GM18519 (cell line): ENCODE measurements around the gene FAM13C.

Experiments used
- ATAC-seq: cut with Tn5 transposase; IDR thresholded peaks from one replicate; pipeline ENCODE4 v1.9.1; 2021; ENCODE audit warnings: mild to moderate bottlenecking, moderate library complexity; ENCODE audit not compliant: unreplicated experiment, low FRiP score

FAM13C gene

GRCh38 chr10:59362959-59363381 lies 621 bp upstream of the FAM13C start:
- ATAC-seq = no peak

- no peak for ATAC-seq
Measured at GRCh38 chr10:59361663-59362143, 646 bp downstream of the FAM13C start.

- no peak for ATAC-seq
Measured at GRCh38 chr10:59360605-59361405, 1.5 kb downstream of the FAM13C start.

DNA sequence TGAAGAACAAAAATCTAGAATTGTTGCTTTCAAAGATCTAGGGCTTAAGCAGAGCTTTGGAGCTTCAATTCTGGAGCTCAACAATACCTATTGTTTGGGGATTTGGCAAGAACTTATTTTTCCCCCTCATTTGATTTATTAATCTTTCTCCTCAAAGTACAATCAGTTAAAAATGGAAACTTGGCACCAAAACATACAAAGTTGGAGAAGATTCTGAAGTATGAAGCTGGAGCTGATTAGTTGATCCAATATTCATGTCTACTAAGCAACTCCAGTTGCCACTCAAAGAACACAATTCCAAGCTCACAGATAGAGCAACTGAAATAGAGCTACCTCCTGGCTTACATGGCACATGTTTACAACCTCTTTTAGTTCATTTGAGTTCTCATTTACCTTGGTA lies 3.8 kb downstream of the FAM13C start:
- no peak for ATAC-seq

GRCh38 chr10:59354434-59354833 lies 7.9 kb downstream of the FAM13C start:
- ATAC-seq = no peak

DNA sequence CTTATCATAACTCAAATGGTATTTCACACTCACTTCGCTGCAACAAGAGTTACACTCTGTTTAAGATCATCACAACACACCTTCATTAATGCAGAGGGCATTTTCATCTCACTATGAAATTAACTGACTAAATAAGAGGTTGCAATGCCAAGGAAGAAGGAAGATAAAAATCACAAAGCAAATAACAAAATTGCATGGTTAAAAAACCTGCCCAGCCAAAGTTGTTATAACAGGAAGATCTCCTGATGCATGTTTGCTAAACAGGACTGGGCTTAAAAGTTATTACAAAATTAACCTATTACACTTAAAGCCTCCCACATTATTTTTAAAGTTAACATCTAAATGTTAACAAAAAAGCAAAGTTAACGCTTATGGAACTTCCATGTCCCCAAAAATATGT lies 11.8 kb downstream of the FAM13C start:
- ATAC-seq = no peak

DNA sequence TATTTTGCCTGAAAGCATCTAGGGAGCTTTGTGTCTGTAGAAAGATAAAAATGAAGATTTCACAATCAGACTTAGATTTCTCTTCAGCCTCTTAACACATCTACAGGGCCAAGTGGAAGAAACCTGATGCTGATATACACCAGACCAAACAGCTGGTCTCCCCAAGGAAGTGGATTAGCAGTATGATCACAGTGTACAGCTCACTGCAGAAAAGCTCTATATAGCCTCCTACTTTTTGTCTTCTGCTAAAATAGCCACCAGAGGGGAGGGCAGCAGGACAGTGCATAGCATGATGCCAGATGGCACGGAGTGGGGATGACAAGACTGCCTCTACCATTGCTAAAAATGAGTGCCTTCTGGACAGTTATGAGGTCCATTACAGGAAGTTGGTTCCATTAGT lies 16.0 kb downstream of the FAM13C start:
- ATAC-seq = no peak

DNA sequence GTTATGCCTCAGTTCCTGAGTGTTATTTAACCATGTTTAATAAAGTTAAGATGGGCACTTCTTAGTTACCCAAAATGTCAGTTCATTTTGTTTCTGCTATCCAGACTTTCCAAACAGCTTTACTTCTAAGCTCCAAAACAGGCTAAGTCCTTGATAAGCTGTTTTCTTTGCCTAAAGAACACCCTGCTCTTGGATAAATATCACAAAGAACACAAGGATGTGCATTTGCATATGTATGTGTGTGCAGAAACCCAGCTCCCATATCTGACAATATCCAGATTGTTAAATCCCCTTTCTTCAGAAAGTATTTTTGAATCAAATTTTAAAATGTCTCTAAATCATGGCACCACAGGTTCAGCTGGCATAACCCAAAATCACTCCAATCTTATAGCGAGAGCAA lies 19.6 kb downstream of the FAM13C start:
- no peak for ATAC-seq

- no peak for ATAC-seq
Measured at GRCh38 chr10:59342000-59342399, 20.3 kb downstream of the FAM13C start.

DNA sequence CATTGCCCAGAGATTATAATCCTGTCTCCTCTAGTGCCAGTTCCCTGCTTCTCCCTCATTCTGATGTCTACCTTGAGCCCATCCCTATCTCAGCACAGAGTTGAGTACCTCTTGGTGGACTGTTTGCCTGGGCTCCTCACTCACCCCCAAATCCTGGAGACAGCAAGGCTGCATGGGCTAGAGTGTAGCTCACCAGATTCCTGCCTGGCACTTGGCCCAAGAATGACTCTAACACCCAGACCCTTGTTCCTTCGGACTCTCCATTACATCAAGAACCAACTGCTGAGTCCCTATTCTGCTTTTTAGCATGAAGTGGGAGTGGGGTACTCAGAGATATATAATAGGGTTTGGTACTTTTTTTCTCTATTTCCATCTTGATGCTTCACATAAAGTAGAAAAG lies 22.1 kb downstream of the FAM13C start:
- no peak for ATAC-seq

GRCh38 chr10:59339351-59339750 lies 23.0 kb downstream of the FAM13C start:
- no peak for ATAC-seq

DNA sequence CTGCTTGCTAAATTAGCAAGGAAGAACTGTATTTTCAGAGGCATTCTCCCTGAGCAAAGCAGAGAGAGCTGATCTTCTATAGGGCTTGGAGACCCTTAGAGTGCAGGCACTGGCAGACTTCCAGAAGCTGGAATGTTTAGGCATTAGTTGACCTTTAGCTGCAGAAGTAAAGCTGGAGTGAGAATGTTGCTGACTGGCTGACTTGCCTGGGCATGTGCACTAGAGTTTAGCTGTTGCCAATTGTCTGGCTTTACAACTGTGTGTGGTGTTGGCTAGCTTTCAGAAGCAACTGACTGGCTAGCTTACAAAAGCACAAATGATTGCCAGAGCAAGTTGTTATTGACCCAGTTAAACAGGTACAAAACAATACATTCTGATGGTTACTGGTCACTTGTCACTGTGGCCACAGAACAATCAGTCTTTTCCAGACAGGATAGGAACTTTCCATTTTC lies 25.1 kb downstream of the FAM13C start:
- no peak for ATAC-seq

- ATAC-seq = no peak
Measured at GRCh38 chr10:59336632-59337031, 25.7 kb downstream of the FAM13C start.

GRCh38 chr10:59335497-59335896 lies 26.9 kb downstream of the FAM13C start:
- ATAC-seq = no peak

DNA sequence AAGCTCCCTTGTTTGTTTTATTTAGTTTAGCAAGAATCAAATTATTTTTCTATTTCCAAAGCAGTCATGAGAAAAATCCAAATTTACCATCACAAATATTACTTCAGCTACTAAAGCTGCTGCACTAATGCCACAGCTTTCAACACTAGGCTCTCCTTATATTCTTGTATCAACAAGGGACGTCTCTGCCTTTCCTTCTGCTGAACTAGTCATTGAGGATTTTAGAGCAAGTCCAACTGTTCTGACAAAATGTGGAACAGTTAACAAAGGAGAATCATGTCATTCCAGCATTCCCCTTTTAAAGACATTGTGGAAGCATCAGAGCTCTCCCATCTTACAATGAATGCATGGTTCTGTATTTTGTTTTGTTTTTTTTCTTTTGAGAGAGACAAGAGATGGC lies 28.6 kb downstream of the FAM13C start:
- no peak for ATAC-seq

DNA sequence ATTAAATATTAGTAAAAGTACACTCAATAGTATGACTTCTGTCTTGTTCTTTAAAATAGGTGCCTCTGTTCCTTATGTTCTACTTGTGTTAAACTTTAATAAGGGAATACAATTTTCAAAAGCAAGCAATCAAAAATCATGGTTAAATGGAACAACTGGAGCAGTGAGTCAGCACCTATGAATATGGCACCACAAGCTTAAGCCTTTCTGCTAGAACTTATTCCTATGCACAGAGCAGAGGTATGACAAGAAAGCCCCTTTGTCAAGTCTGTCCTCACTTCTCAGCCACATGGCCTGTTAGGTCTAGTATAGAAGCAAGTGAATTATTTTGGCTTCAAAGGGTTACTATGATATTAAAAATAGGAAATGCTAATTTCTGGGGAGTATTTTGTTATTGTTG lies 29.8 kb downstream of the FAM13C start:
- no peak for ATAC-seq

DNA sequence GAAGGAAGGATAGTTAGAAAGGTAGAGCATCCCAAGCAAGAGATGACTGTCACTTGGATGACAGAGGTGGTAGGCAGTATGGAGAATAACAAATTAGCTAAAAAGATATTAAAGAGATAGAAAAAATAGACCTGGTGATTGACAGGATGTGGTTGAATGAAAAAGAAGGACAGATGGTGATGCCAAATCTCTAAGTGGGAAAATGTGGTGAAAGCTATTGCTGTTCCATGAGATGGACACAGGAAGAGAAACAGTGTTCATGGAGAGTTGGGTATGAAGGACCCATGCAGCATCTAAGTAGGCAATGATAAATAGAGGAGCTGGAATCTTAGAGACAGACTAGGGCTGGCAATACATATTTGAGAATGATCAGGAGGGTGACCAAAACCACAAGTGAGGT lies 30.7 kb downstream of the FAM13C start:
- no peak for ATAC-seq

GRCh38 chr10:59325116-59325515 lies 37.2 kb downstream of the FAM13C start:
- no peak for ATAC-seq

GRCh38 chr10:59324597-59324996 lies 37.8 kb downstream of the FAM13C start:
- ATAC-seq = no peak

- ATAC-seq = no peak
Measured at GRCh38 chr10:59323831-59324401, 38.4 kb downstream of the FAM13C start.

- no peak for ATAC-seq
Measured at GRCh38 chr10:59323036-59323459, 39.3 kb downstream of the FAM13C start.

DNA sequence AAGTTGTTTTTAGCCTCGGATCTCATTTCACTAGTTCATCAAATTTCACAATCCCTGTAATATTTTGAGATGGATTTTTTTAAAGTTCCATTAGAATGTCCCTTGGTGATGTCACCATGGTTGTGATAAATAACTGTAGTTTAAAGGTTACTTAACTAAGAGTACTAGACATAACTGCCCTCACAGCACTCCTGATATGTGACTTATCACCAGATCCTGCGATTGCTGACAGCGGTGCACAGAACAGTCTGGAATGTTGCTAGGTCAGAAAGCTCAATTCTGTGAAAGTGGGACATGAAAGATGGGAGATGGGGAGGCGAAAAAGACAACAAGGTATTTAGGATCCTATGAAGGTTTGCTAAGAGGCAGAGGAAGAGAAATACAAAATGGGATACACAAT lies 40.2 kb downstream of the FAM13C start:
- no peak for ATAC-seq
